ENCODE measurements around the gene ZFPM1.

Gene ZFPM1

DNA sequence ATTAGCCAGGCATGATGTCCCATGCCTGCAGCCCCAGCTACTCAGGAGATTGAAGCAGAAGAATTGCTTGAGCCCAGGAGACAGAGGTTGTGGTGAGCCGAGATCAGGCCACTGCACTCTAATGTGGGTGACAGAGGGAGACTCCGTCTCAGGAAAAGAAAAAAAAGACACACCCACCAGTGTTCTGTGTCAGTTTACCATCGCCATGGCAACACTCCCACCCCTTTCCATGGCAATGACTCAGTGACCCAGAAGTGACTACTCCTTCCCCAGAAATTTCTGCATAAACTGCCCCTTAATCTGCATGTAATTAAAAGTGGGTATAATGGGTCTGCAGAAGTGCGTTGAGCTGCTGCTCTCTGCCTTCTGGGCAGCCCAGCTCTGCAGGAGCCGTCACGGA lies 113.1 kb downstream of the ZFPM1 start:
- H3K4me3 Mint-ChIP-seq = peak overlapping the region in 1 of 3 experiments; percentile 50

DNA sequence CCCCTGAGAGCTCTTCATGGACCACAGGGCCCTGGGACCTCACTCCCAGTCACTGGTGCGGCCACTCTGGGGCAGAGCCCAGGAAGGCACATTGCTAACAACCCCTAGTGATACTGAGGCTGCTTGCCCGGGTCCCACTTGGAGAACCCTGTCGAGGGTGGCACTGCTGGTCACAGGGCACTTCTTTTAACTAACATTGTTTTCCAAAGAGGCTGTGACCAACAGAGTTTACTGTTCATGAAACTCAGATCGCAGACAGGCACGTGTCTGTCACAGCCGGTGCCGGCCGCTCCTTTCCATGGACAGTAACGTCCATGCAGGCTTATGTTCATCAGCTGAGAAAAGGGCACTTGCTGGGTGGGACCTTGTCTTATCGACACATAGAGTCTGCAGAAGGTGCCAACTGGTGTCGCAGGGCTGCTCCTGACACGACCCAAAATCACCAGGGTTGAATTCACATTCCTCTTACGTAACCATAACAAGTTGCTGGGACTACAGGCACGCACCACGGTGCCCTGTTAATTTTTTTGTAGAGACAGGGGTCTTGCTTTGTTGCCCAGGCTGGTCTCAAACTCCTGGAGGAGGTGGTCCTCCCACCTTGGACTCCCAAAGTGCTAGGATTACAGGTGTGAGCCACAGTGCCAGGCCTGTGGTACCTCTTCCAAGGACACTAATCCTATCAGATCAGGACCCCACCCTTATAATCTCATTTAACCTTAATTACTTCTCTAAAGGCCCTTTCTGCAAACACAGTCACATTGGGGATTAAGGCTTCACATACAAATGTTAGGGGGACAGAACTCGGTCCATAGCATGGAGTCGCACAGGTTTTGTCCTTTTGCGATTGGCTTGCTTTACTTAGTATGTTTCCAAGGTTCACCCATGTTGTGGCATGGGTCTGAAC lies 115.9 kb downstream of the ZFPM1 start:
- Mint-ChIP-seq H3K9me3 (no peaks in the 10 kb centered on the region), H3K4me3 (peak overlapping the region; percentile 76 to 84 (median 83)), H3K27me3 (ENCODE audit: low read depth) (no peaks in the 10 kb centered on the region), H3K4me1 (peaks cover 14% of the 10 kb centered on the region), H3K27ac (peak overlapping the region in 2 of 3 experiments; percentile 39 to 49), H3K36me3 (ENCODE audit: low read depth) (peaks cover 8% of the 10 kb centered on the region)
- TF ChIP-seq CTCF (IDR thresholded peaks at IDR 0.05; ENCODE audit: unreplicated experiment in 3 of 3) = no peak

More for the DNA sequence above, 113.1 kb downstream of the ZFPM1 start:
- no peak for TF ChIP-seq CTCF (IDR thresholded peaks at IDR 0.05; ENCODE audit: unreplicated experiment in 3 of 3)
- H3K27ac Mint-ChIP-seq = no peak overlapping the region
- no peaks in the 10 kb centered on the region for H3K9me3 Mint-ChIP-seq
- peaks cover 5% of the 10 kb centered on the region for H3K4me1 Mint-ChIP-seq
- no peaks in the 10 kb centered on the region for H3K27me3 Mint-ChIP-seq (ENCODE audit: low read depth)
- H3K36me3 Mint-ChIP-seq (ENCODE audit: low read depth) = no peaks in the 10 kb centered on the region

DNA sequence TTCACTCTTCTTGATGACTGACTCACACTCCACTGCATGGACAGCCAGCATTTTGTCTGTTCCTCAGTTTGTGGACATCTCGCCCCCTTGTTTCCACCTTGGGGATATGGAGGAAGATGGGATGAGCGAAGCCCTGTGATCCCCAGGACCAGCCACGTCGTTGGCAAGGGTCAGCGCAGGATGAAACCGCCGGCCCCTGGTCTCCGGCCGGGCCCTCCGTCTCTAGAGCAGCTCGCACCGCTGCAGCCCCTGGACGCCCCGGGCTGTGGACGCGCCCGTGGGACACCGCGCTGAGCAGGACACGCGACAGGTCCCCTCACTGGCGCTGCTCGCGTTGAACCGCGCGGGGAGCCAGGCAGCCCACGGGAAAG lies 116.5 kb downstream of the ZFPM1 start:
- no peaks in the 10 kb centered on the region for H3K27me3 Mint-ChIP-seq (ENCODE audit: low read depth)
- peak overlapping the region in 2 of 3 experiments; percentile 39 to 49 for H3K27ac Mint-ChIP-seq
- peaks cover 14% of the 10 kb centered on the region for H3K4me1 Mint-ChIP-seq
- H3K4me3 Mint-ChIP-seq = peak overlapping the region; percentile 76 to 84 (median 83)
- H3K9me3 Mint-ChIP-seq = no peaks in the 10 kb centered on the region
- no peak for TF ChIP-seq CTCF (IDR thresholded peaks at IDR 0.05; ENCODE audit: unreplicated experiment in 3 of 3)
- H3K36me3 Mint-ChIP-seq (ENCODE audit: low read depth) = peaks cover 8% of the 10 kb centered on the region

DNA sequence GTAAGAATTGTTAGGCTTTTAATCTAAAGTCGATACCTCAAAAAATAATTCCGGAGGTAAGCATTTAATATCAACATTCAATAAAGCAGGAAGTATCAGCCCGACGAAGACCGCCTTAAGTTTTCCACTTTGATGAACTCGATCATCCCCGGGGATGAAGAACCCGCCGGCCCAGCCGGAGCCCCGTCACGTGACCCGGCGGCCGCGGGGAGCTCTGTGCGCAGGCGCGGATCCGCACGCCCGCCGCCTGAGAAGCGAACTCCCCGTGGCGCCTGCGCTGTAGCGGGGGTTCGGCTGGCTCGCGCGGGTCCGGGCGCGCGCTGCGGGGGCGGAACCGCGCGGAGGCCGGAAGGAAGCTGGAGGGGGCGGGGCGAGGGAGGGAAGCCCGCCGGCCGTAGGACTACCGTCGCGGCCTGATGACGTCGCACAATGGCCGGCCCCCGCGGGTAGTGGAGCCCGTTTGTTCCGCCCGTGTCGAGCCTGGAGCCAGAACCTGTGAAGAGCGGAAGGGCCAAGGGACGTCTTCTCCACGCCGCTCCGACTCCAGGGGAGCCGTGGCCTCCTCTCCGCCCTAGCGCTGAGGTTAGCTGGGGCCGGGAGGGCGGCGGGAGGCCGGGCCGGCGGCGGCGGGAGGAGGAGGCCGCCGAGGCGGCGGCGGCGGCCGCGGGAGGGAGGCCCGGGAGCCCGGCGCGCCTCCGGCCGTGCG lies 117.1 kb downstream of the ZFPM1 start, which contains the start of gene ZC3H18:
TSS of gene ZC3H18 (plus strand) at position 419 of the 706 bp plus-strand sequence. CDS start 6,721 bp downstream, outside the sequence.
- Mint-ChIP-seq H3K9me3 (no peaks in the 10 kb centered on the region), H3K27ac (peak within 1 kb of the TSS in 2 of 3 experiments; percentile 59 to 74)

DNA sequence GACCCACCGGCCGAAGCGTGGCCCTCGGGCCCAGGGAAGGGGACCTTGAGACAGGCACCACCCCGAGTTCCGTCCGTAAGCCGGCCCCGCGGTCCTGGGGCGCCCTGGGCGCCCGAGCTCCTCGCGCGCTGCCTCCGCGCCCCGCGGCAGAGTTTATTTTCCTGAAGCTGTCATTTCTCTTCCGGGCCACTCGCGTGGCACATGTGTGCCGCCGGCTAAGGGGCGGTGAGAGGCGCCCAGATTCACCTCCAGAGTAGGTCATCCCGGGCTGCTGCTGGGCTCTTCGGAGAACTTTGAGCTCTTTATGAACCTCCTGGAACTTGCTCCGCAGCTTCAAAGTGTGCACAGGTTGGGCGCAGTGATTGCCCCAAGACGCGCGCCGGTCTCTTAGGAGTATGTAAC lies 117.6 kb downstream of the ZFPM1 start:
- H3K9me3 Mint-ChIP-seq = no peaks in the 10 kb centered on the region
- TF ChIP-seq CTCF (IDR thresholded peaks at IDR 0.05; ENCODE audit: unreplicated experiment in 3 of 3) = no peak
- peak overlapping the region in 2 of 3 experiments; percentile 55 to 74 for H3K27ac Mint-ChIP-seq
- H3K4me1 Mint-ChIP-seq = peaks cover 14% of the 10 kb centered on the region
- peaks cover 11% of the 10 kb centered on the region for H3K36me3 Mint-ChIP-seq (ENCODE audit: low read depth)
- peak overlapping the region; percentile 88 to 91 (median 91) for H3K4me3 Mint-ChIP-seq
- no peaks in the 10 kb centered on the region for H3K27me3 Mint-ChIP-seq (ENCODE audit: low read depth)

More for the DNA sequence above, 117.1 kb downstream of the ZFPM1 start, which contains the start of gene ZC3H18:
- TF ChIP-seq CTCF (IDR thresholded peaks at IDR 0.05; ENCODE audit: unreplicated experiment in 3 of 3) = no peak
- Mint-ChIP-seq H3K4me3 (peak within 1 kb of the TSS; percentile 88 to 91 (median 91)), H3K36me3 (ENCODE audit: low read depth) (peaks cover 8% of the 10 kb centered on the region), H3K4me1 (peaks cover 14% of the 10 kb centered on the region), H3K27me3 (ENCODE audit: low read depth) (no peaks in the 10 kb centered on the region)
